H1 (cell line): ENCODE results near the gene CAPN15. TPM values are rescaled to one million over a fixed set of nuclear protein-coding genes. Genes with fewer than 3 reads are reported as not detected.

Experiments used
- CTCF ChIA-PET: fragments of 300-600 bp; sonication (Branson Sonifier 250); formaldehyde crosslinking; loops from one replicate; lab custom pipeline; 2021; ENCODE audit not compliant: partially characterized antibody; lab: Charles Lee
- POLR2A ChIA-PET: fragments of 300-600 bp; sonication (Branson Sonifier 250); formaldehyde crosslinking; loops from one replicate; lab custom pipeline; 2021; ENCODE audit warnings: inconsistent platforms; ENCODE audit not compliant: partially characterized antibody; lab: Charles Lee
- DNase-seq, 2 experiments: peaks; one replicate each; pipeline versions ENCODE4 v3.0.0 to v3.0.0-alpha.2; 2010 to 2022; ENCODE audit warnings: low spot score in 2 of 2, low read depth in 1 of 2, mixed read lengths in 1 of 2
- FAIRE-seq: peaks from 2 replicates; lab custom pipeline; 2011; peaks lifted over from hg19 to GRCh38; lab: Jason Lieb, UNC
- H2AFZ ChIP-seq: 2 replicates; pipeline ENCODE4 v1.8.1; 2012; ENCODE audit warnings: low read length, inconsistent platforms
- H2AK5ac ChIP-seq: 2 replicates; pipeline ENCODE4 v1.6.1; 2013; ENCODE audit warnings: low read depth, low read length
- H2BK120ac ChIP-seq: replicated peaks from 2 replicates; pipeline ENCODE3; 2013; ENCODE audit warnings: low read depth, low read length, inconsistent platforms
- H2BK12ac ChIP-seq: 2 replicates; pipeline ENCODE4 v1.6.1; 2013; ENCODE audit warnings: low read depth, low read length
- H2BK15ac ChIP-seq: 2 replicates; pipeline ENCODE4 v1.6.1; 2013; ENCODE audit warnings: low read length
- H2BK20ac ChIP-seq: 2 replicates; pipeline ENCODE4 v1.6.1; 2013; ENCODE audit warnings: low read length
- H2BK5ac ChIP-seq: 2 replicates; pipeline ENCODE4 v1.6.1; 2013; ENCODE audit warnings: low read depth, low read length
- H3K14ac ChIP-seq: 2 replicates; pipeline ENCODE4 v1.6.1; 2013; ENCODE audit warnings: inconsistent platforms; ENCODE audit not compliant: insufficient read length
- H3K18ac ChIP-seq: 2 replicates; pipeline ENCODE4 v1.6.1; 2013; ENCODE audit warnings: low read length; ENCODE audit errors: extremely low read depth
- H3K23ac ChIP-seq: 2 replicates; pipeline ENCODE4 v1.6.1; 2013; ENCODE audit warnings: inconsistent platforms; ENCODE audit not compliant: insufficient read length
- H3K23me2 ChIP-seq: 2 replicates; pipeline ENCODE4 v1.6.1; 2013; ENCODE audit warnings: low read depth, low read length
- H3K27ac ChIP-seq: 2 replicates; pipeline ENCODE4 v1.6.1; 2011; ENCODE audit warnings: low read depth, low read length, inconsistent platforms
- H3K27me3 ChIP-seq, 4 experiments: replicated peaks in 1 of 4; 1 replicate in 1 of 4; 2 replicates in 3 of 4; pipeline versions ENCODE4 v1.6.1 to v1.8.1; 2011 to 2013; ENCODE audit warnings: low read length in 3 of 4, mild to moderate bottlenecking in 3 of 4, inconsistent platforms in 2 of 4, mixed read lengths in 2 of 4, moderate library complexity in 1 of 4; ENCODE audit not compliant: control insufficient read depth in 3 of 4, insufficient read depth in 3 of 4; ENCODE audit errors: extremely low read depth in 1 of 4
- H3K36me3 ChIP-seq, 4 experiments: 2 replicates each; pipeline versions ENCODE4 v1.6.1 to v1.8.1; 2011 to 2013; ENCODE audit warnings: mild to moderate bottlenecking in 4 of 4, low read length in 3 of 4, moderate library complexity in 2 of 4, control low read depth in 1 of 4, inconsistent platforms in 1 of 4; ENCODE audit not compliant: insufficient read depth in 4 of 4, control insufficient read depth in 2 of 4
- H3K4ac ChIP-seq: replicated peaks from 2 replicates; pipeline ENCODE3; 2013; ENCODE audit warnings: low read length, low read depth, mixed read lengths, inconsistent platforms; ENCODE audit not compliant: insufficient read length
- H3K4me1 ChIP-seq, 4 experiments: replicated peaks in 1 of 4; 1 replicate in 1 of 4; 2 replicates in 3 of 4; pipeline versions ENCODE4 v1.6.1 to v1.8.1; 2011 to 2013; ENCODE audit warnings: low read length in 3 of 4, inconsistent platforms in 2 of 4, mixed read lengths in 1 of 4; ENCODE audit not compliant: insufficient read depth in 4 of 4, control insufficient read depth in 3 of 4
- H3K4me2 ChIP-seq, 2 experiments: 2 replicates each; pipeline versions ENCODE4 v1.6.1 to v1.8.1; 2011 to 2013; ENCODE audit warnings: low read depth in 2 of 2, low read length in 2 of 2, control low read depth in 1 of 2, inconsistent platforms in 1 of 2, mild to moderate bottlenecking in 1 of 2; ENCODE audit not compliant: insufficient read depth in 1 of 2
- H3K4me3 ChIP-seq, 4 experiments: fragments of 200-600, 300-600 bp in 1 of 4; sonication (generic), shearing (Covaris generic), sonication (Bioruptor Twin) in 1 of 4; 2 replicates each; pipeline versions ENCODE4 v1.5.1 to v1.8.1; 2011 to 2016; ENCODE audit warnings: low read length in 4 of 4, low read depth in 3 of 4, control low read depth in 2 of 4, inconsistent platforms in 2 of 4, mild to moderate bottlenecking in 2 of 4, mixed read lengths in 1 of 4, moderate library complexity in 1 of 4; ENCODE audit not compliant: insufficient read depth in 2 of 4; ENCODE audit errors: extremely low read depth in 1 of 4
- H3K56ac ChIP-seq: replicated peaks from 2 replicates; pipeline ENCODE3; 2013; ENCODE audit warnings: low read depth, mild to moderate bottlenecking, mixed read lengths, low read length, inconsistent platforms; ENCODE audit not compliant: insufficient read length
- H3K79me1 ChIP-seq: 2 replicates; pipeline ENCODE4 v1.6.1; 2013; ENCODE audit warnings: low read depth, low read length, control low read depth
- H3K79me2 ChIP-seq, 2 experiments: 2 replicates each; pipeline versions ENCODE4 v1.6.1 to v1.8.1; 2012 to 2013; ENCODE audit warnings: low read length in 2 of 2, mild to moderate bottlenecking in 2 of 2, inconsistent platforms in 1 of 2; ENCODE audit not compliant: insufficient read depth in 2 of 2, control insufficient read depth in 1 of 2
- H3K9ac ChIP-seq, 4 experiments: replicated peaks in 1 of 4; 1 replicate in 1 of 4; 2 replicates in 3 of 4; pipeline versions ENCODE4 v1.6.1 to v1.8.1; 2011 to 2013; ENCODE audit warnings: low read depth in 3 of 4, low read length in 3 of 4, control low read depth in 2 of 4, mild to moderate bottlenecking in 2 of 4, moderate library complexity in 2 of 4, inconsistent platforms in 1 of 4; ENCODE audit errors: extremely low read depth in 1 of 4
- H3K9me3 ChIP-seq, 2 experiments: 2 replicates each; pipeline versions ENCODE4 v1.6.1 to v1.8.1; 2012 to 2013; ENCODE audit warnings: mild to moderate bottlenecking in 2 of 2, moderate library complexity in 2 of 2, control low read depth in 1 of 2, inconsistent platforms in 1 of 2, low read depth in 1 of 2, low read length in 1 of 2, mixed read lengths in 1 of 2; ENCODE audit not compliant: insufficient read depth in 2 of 2
- H4K20me1 ChIP-seq, 2 experiments: replicated peaks in 1 of 2; 2 replicates each; pipeline versions ENCODE3 to v1.8.1; 2011 to 2013; ENCODE audit warnings: inconsistent platforms in 2 of 2, low read length in 2 of 2, mild to moderate bottlenecking in 1 of 2; ENCODE audit not compliant: insufficient read depth in 2 of 2, control insufficient read depth in 1 of 2
- H4K5ac ChIP-seq: 2 replicates; pipeline ENCODE4 v1.6.1; 2013; ENCODE audit warnings: low read length, low read depth, mixed read lengths, inconsistent platforms; ENCODE audit not compliant: insufficient read length
- H4K8ac ChIP-seq: 2 replicates; pipeline ENCODE4 v1.8.0; 2013; ENCODE audit warnings: mild to moderate bottlenecking, moderate library complexity, low read length, inconsistent platforms; ENCODE audit not compliant: insufficient read depth; ENCODE audit errors: extremely low read depth
- H4K91ac ChIP-seq: replicated peaks from 2 replicates; pipeline ENCODE3; 2013; ENCODE audit warnings: low read length, mixed read lengths, inconsistent platforms; ENCODE audit not compliant: insufficient read length
- ATF2 ChIP-seq: IDR thresholded peaks from 2 replicates; pipeline ENCODE4 v1.6.1; 2012; ENCODE audit warnings: low read length, inconsistent platforms
- CBX5 ChIP-seq: fragments of 300-800, 300-1000 bp; sonication (generic); IDR thresholded peaks from 2 replicates; pipeline ENCODE4 v1.7.1; 2016; ENCODE audit warnings: antibody characterized with exemption, low read length, low read depth
- CTCF ChIP-seq, 3 experiments: IDR thresholded peaks; 1 replicate in 2 of 3; 2 replicates in 1 of 3; pipeline versions ENCODE4 v1.5.1 to v1.6.1; 2011; ENCODE audit warnings: low read length in 3 of 3, mild to moderate bottlenecking in 3 of 3, inconsistent platforms in 2 of 3, low read depth in 1 of 3, moderate library complexity in 1 of 3; ENCODE audit not compliant: insufficient read depth in 1 of 3; ENCODE audit errors: control extremely low read depth in 1 of 3
- WGBS, 2 experiments: shearing (Covaris generic) in 1 of 2; methylation state at CpG; one replicate each; pipeline versions ENCODE4 v1.1.6 to v1.1.7; 2013 to 2015; ENCODE audit warnings: low lambda C conversion rate in 2 of 2, mixed read lengths in 2 of 2, inconsistent platforms in 1 of 2, low coverage in 1 of 2, missing lambda C conversion rate in 1 of 2; ENCODE audit not compliant: insufficient replicate concordance in 2 of 2, insufficient coverage in 1 of 2, insufficient read length in 1 of 2; ENCODE audit errors: extremely low coverage in 1 of 2, missing lambda C conversion rate in 1 of 2; 5-methylcytosine and 5-hydroxymethylcytosine counted together
- polyA plus RNA-seq, 7 experiments: library from polyadenylated mRNA; depleted of rRNA in 3 of 7; stranded (reverse) in 5 of 7; unstranded in 2 of 7; fragments of >200 nt in 5 of 7; fragments of 200-250 nt in 2 of 7; gene quantifications; 1 replicate in 5 of 7; 2 replicates in 1 of 7; 4 replicates in 1 of 7; pipeline versions ENCODE4 v1.2.1 to v1.2.3, GENCODE V29; 2011 to 2013; ENCODE audit warnings: missing spikeins in 2 of 7, mixed read lengths in 2 of 7
- total RNA-seq: library from RNA; stranded (reverse); fragmentation: NEBNext Ultra II Directional; extraction: Animal tissue kit (Norgen Biotek cat#: 25700); gene quantifications from 2 replicates; pipeline ENCODE4 v1.2.1, GENCODE V29; 2021

CAPN15 gene
- total and polyA plus RNA-seq, 2 of the 8 experiments (the other 6 are each of a cell fraction or from before 2014, with no cell fraction given) = 38.9 to 76.9 TPM

- peaks cover 0 to 23% (median 17%) of the 10 kb centered on the region in 4 experiments; a peak in 6 of 7 replicates for H3K4me1 ChIP-seq
- peak overlapping the region; percentile 95; the same call in 1 of the 2 replicates for H2AK5ac ChIP-seq
- no peak overlapping the region for H3K14ac ChIP-seq
- WGBS, 2 experiments = 87% methylated on average over 19 of the region's 21 CpGs; no CpG with 5 or more reads in 1 of the 2 experiments
- peak overlapping the region; percentile 24; the same call in 1 of the 2 replicates for H3K18ac ChIP-seq
- no peak for FAIRE-seq
- no peak overlapping the region for H4K8ac ChIP-seq
- peaks cover 0 to under 1% of the 10 kb centered on the region in 2 experiments; a peak in 1 of 4 replicates for H3K79me2 ChIP-seq
- peak in 1 of 2 experiments; percentile 51 for DNase-seq
- peak overlapping the region; percentile 66; the same call in 1 of the 2 replicates for H2BK5ac ChIP-seq
- peak overlapping the region; percentile 95; the same call in 1 of the 2 replicates for H2BK15ac ChIP-seq
- H3K23ac ChIP-seq = no peak overlapping the region
- no peak overlapping the region for H3K56ac ChIP-seq
- H2AFZ ChIP-seq = no peak overlapping the region
- H2BK20ac ChIP-seq = peak overlapping the region; percentile 48; the same call in 1 of the 2 replicates
- no peak overlapping the region for H3K27ac ChIP-seq
- H2BK12ac ChIP-seq = peak overlapping the region; percentile 92; the same call in 1 of the 2 replicates
- no peak overlapping the region for H3K4me3 ChIP-seq
- no peaks in the 10 kb centered on the region for H3K79me1 ChIP-seq
- H3K4ac ChIP-seq = peak overlapping the region; percentile 13
- H3K27me3 ChIP-seq = peaks cover 0 to 26% (median 19%) of the 10 kb centered on the region in 4 experiments; a peak in 5 of 7 replicates
- POLR2A ChIA-PET = interaction anchor here (0.7 to 7.9 kb wide), 10 partner anchors 15 to 212 kb away, joined by 3 to 58 read pairs (median 4); partner anchors contain the start of genes METTL26, MRPL28, NHLRC4 and PIGQ
- H3K9ac ChIP-seq = no peak overlapping the region
- peak overlapping the region in 1 of 2 experiments; percentile 35; a peak in 1 of 4 replicates for H3K4me2 ChIP-seq
- H2BK120ac ChIP-seq = peak overlapping the region; percentile 71
- TF ChIP-seq CBX5 (no peak), ATF2 (no peak), CTCF (IDR thresholded peaks at IDR 0.05; ENCODE audit: control extremely low read depth in 1 of 3, insufficient read depth in 1 of 3, low read depth in 1 of 3, low read length in 3 of 3) (peak in 1 of 3 experiments; percentile 15; a peak in 1 of 4 replicates)
- TF ChIP-seq, all 59 proteins: peak for 1
- Histone ChIP-seq H4K20me1 (peaks cover 2 to 19% of the 10 kb centered on the region in 2 experiments), H4K5ac (no peak overlapping the region), H3K9me3 (no peaks in the 10 kb centered on the region), H3K23me2 (peaks cover 2% of the 10 kb centered on the region; the same call in 1 of the 2 replicates), H3K36me3 (peaks cover 0 to 2% (median 0%) of the 10 kb centered on the region in 4 experiments; a peak in 1 of 8 replicates), H4K91ac (peak overlapping the region; percentile 73)
- CTCF ChIA-PET = interaction anchor here (0.7 to 5.4 kb wide), 25 partner anchors 10 to 231 kb away, joined by 3 to 35 read pairs (median 5); partner anchors contain the start of genes NHLRC4, RHBDL1 and WDR90
Measured at GRCh38 chr16:582614-583331, 55.3 kb downstream of the CAPN15 start.
